Erythroblast (primary cell): ENCODE measurements around the gene NOSIP.

Source experiments
- DNase-seq, 2 experiments: peaks; one replicate each; lab custom pipeline; 2025; lab: John Stamatoyannopoulos, UW
- GATA1 ChIP-seq: IDR thresholded peaks from 2 replicates; pipeline ENCODE4 v1.6.1; 2011; ENCODE audit warnings: low read depth, mild to moderate bottlenecking, control low read depth, low read length, moderate library complexity
- POLR2A ChIP-seq: IDR thresholded peaks from 2 replicates; pipeline ENCODE4 v1.6.1; 2011; ENCODE audit warnings: mild to moderate bottlenecking, low read length

The NOSIP gene

GRCh38 chr19:49533551-49534488 is 46.5 kb downstream of the NOSIP start:
- DNase-seq: peak; percentile 84 to 90

GRCh38 chr19:49530708-49531107 is 49.6 kb downstream of the NOSIP start:
- DNase-seq: no peak
- TF ChIP-seq POLR2A: no peak
- no peak for TF ChIP-seq GATA1

More at GRCh38 chr19:49533551-49534488, 46.5 kb downstream of the NOSIP start:
- TF ChIP-seq GATA1 (no peak), POLR2A (no peak)

- no peak for DNase-seq
- TF ChIP-seq GATA1: no peak
- no peak for TF ChIP-seq POLR2A
Measured at GRCh38 chr19:49528211-49528771, 52.1 kb downstream of the NOSIP start.

- TF ChIP-seq GATA1: no peak
- no peak for TF ChIP-seq POLR2A
- no peak for DNase-seq
Measured at GRCh38 chr19:49524812-49525455, 55.4 kb downstream of the NOSIP start.

GRCh38 chr19:49520705-49521319 is 59.5 kb downstream of the NOSIP start:
- DNase-seq: no peak
- TF ChIP-seq GATA1: no peak
- TF ChIP-seq POLR2A: no peak

GRCh38 chr19:49518033-49518432 is 62.3 kb downstream of the NOSIP start:
- TF ChIP-seq GATA1: no peak
- no peak for TF ChIP-seq POLR2A
- no peak for DNase-seq

GRCh38 chr19:49515767-49516166 is 64.6 kb downstream of the NOSIP start:
- no peak for DNase-seq
- TF ChIP-seq POLR2A (no peak), GATA1 (no peak)

- no peak for TF ChIP-seq GATA1
- no peak for TF ChIP-seq POLR2A
- DNase-seq: no peak
Measured at GRCh38 chr19:49514151-49514550, 66.2 kb downstream of the NOSIP start.

GRCh38 chr19:49513746-49514118 is 66.6 kb downstream of the NOSIP start:
- TF ChIP-seq GATA1 (no peak), POLR2A (no peak)
- DNase-seq: no peak

- TF ChIP-seq POLR2A (no peak), GATA1 (no peak)
- DNase-seq: no peak
Measured at GRCh38 chr19:49512970-49513745, 67.2 kb downstream of the NOSIP start.

- no peak for DNase-seq
- TF ChIP-seq POLR2A (no peak), GATA1 (no peak)
Measured at GRCh38 chr19:49507803-49508494, 72.4 kb downstream of the NOSIP start.

GRCh38 chr19:49506575-49507105 is 73.7 kb downstream of the NOSIP start:
- peak; percentile 76 to 83 for DNase-seq
- no peak for TF ChIP-seq GATA1
- TF ChIP-seq POLR2A: no peak
